Measurements from ENCODE around the gene NHLRC2.

NHLRC2 gene

GRCh38 chr10:113890769-113891168, 36.3 kb downstream of the NHLRC2 start:
- no peak overlapping the region for H3K27ac ChIP-seq (ENCODE audit: low read length)
- H3K27me3 ChIP-seq (replicated peaks; ENCODE audit: insufficient read depth, low read length), result no peaks in the 10 kb centered on the region
- no peaks in the 10 kb centered on the region for H4K20me1 ChIP-seq (ENCODE audit: insufficient read depth, low read length)
- no peaks in the 10 kb centered on the region for H3K9me2 ChIP-seq (replicated peaks; ENCODE audit: insufficient read depth, low read length)
- no peaks in the 10 kb centered on the region for H3K4me1 ChIP-seq (ENCODE audit: low read length)
- no peaks in the 10 kb centered on the region for H3K36me3 ChIP-seq (replicated peaks; ENCODE audit: insufficient read depth, low read length)
- no peaks in the 10 kb centered on the region for H3F3A ChIP-seq (ENCODE audit: insufficient read depth, low read length)
- no peak overlapping the region for H3K4me3 ChIP-seq (ENCODE audit: low read length)
- no peak overlapping the region for H3K4me2 ChIP-seq (ENCODE audit: low read depth, low read length)
- H3K9ac ChIP-seq (ENCODE audit: low read length), result no peak overlapping the region
- DNase-seq, result no peak
- no peak overlapping the region for H2AFZ ChIP-seq (ENCODE audit: low read length)
- H3K79me2 ChIP-seq (ENCODE audit: low read length), result no peaks in the 10 kb centered on the region
- TF ChIP-seq EZH2phosphoT487 (IDR thresholded peaks at IDR 0.05; ENCODE audit: low read length), result no peak
- no peak for TF ChIP-seq CTCF (IDR thresholded peaks at IDR 0.05; ENCODE audit: low read length)
- TF ChIP-seq EZH2 (optimal IDR thresholded peaks at IDR 0.05; ENCODE audit: low read depth, low read length), result no peak
- H3K9me3 ChIP-seq (replicated peaks; ENCODE audit: insufficient read depth, low read length), result no peaks in the 10 kb centered on the region

GRCh38 chr10:113891476-113891875, 37.0 kb downstream of the NHLRC2 start:
- H3K9me3 ChIP-seq (replicated peaks; ENCODE audit: insufficient read depth, low read length), result no peaks in the 10 kb centered on the region
- TF ChIP-seq EZH2phosphoT487 (IDR thresholded peaks at IDR 0.05; ENCODE audit: low read length) (no peak), EZH2 (optimal IDR thresholded peaks at IDR 0.05; ENCODE audit: low read depth, low read length) (no peak), CTCF (IDR thresholded peaks at IDR 0.05; ENCODE audit: low read length) (no peak)
- no peaks in the 10 kb centered on the region for H3K9me2 ChIP-seq (replicated peaks; ENCODE audit: insufficient read depth, low read length)
- H3K27me3 ChIP-seq (replicated peaks; ENCODE audit: insufficient read depth, low read length), result no peaks in the 10 kb centered on the region
- H2AFZ ChIP-seq (ENCODE audit: low read length), result no peak overlapping the region
- no peaks in the 10 kb centered on the region for H3K4me1 ChIP-seq (ENCODE audit: low read length)
- no peak overlapping the region for H3K27ac ChIP-seq (ENCODE audit: low read length)
- no peak overlapping the region for H3K4me2 ChIP-seq (ENCODE audit: low read depth, low read length)
- no peak overlapping the region for H3K4me3 ChIP-seq (ENCODE audit: low read length)
- DNase-seq, result no peak
- no peaks in the 10 kb centered on the region for H3K79me2 ChIP-seq (ENCODE audit: low read length)
- H3F3A ChIP-seq (ENCODE audit: insufficient read depth, low read length), result no peaks in the 10 kb centered on the region
- H3K36me3 ChIP-seq (replicated peaks; ENCODE audit: insufficient read depth, low read length), result no peaks in the 10 kb centered on the region
- no peaks in the 10 kb centered on the region for H4K20me1 ChIP-seq (ENCODE audit: insufficient read depth, low read length)
- H3K9ac ChIP-seq (ENCODE audit: low read length), result no peak overlapping the region

- Histone ChIP-seq H3K36me3 (replicated peaks; ENCODE audit: insufficient read depth, low read length) (no peaks in the 10 kb centered on the region), H3K4me2 (ENCODE audit: low read depth, low read length) (no peak overlapping the region), H3F3A (ENCODE audit: insufficient read depth, low read length) (no peaks in the 10 kb centered on the region), H3K9me3 (replicated peaks; ENCODE audit: insufficient read depth, low read length) (no peaks in the 10 kb centered on the region), H3K27ac (ENCODE audit: low read length) (no peak overlapping the region), H3K4me1 (ENCODE audit: low read length) (no peaks in the 10 kb centered on the region), H3K9ac (ENCODE audit: low read length) (no peak overlapping the region), H4K20me1 (ENCODE audit: insufficient read depth, low read length) (no peaks in the 10 kb centered on the region), H3K4me3 (ENCODE audit: low read length) (no peak overlapping the region), H2AFZ (ENCODE audit: low read length) (no peak overlapping the region), H3K79me2 (ENCODE audit: low read length) (no peaks in the 10 kb centered on the region), H3K9me2 (replicated peaks; ENCODE audit: insufficient read depth, low read length) (no peaks in the 10 kb centered on the region), H3K27me3 (replicated peaks; ENCODE audit: insufficient read depth, low read length) (no peaks in the 10 kb centered on the region)
- no peak for TF ChIP-seq CTCF (IDR thresholded peaks at IDR 0.05; ENCODE audit: low read length)
- TF ChIP-seq EZH2 (optimal IDR thresholded peaks at IDR 0.05; ENCODE audit: low read depth, low read length), result no peak
- no peak for TF ChIP-seq EZH2phosphoT487 (IDR thresholded peaks at IDR 0.05; ENCODE audit: low read length)
- DNase-seq, result no peak
Measured at GRCh38 chr10:113893570-113893969, 39.1 kb downstream of the NHLRC2 start.

All from MM.1S (cell line).